Activated CD8-positive, alpha-beta memory T cell treated with anti-CD3 and anti-CD28 coated beads, Interleukin-2, amount 10 ng/mL, durations not matched to agents 7 days and 5 days (primary cell): ENCODE measurements around the gene SLC22A15. TPM values are rescaled to one million over a fixed set of nuclear protein-coding genes. Genes with fewer than 3 reads are reported as not detected.

Experiments
- ATAC-seq: fragments of 150-1000 bp; cut with Tn5 transposase; one replicate; pipeline ENCODE4 v1.10.0; 2021; ENCODE audit warnings: moderate library complexity
- CTCF ChIA-PET: fragments of 350-600 bp; sonication (Branson Sonifier 250); formaldehyde crosslinking; loops from one replicate; lab custom pipeline; 2021; ENCODE audit warnings: antibody characterized with exemption; lab: Charles Lee
- DNase-seq: peaks from one replicate; pipeline ENCODE4 v3.0.0-alpha.2; 2020
- H3K27ac Mint-ChIP-seq: one replicate; pipeline ENCODE4 v1.8.0; 2021; ENCODE audit warnings: mild to moderate bottlenecking, mixed read lengths
- H3K27me3 Mint-ChIP-seq: one replicate; pipeline ENCODE4 v1.8.0; 2021; ENCODE audit warnings: mixed read lengths
- H3K36me3 Mint-ChIP-seq: one replicate; pipeline ENCODE4 v1.8.0; 2021; ENCODE audit warnings: mild to moderate bottlenecking, mixed read lengths
- H3K4me1 Mint-ChIP-seq: one replicate; pipeline ENCODE4 v1.8.0; 2021; ENCODE audit warnings: mixed read lengths
- H3K4me3 Mint-ChIP-seq: one replicate; pipeline ENCODE4 v1.8.0; 2021; ENCODE audit warnings: mild to moderate bottlenecking, moderate library complexity, mixed read lengths
- H3K9me3 Mint-ChIP-seq: one replicate; pipeline ENCODE4 v1.8.0; 2022; ENCODE audit warnings: low read depth, mixed read lengths
- total RNA-seq, 2 experiments: library from RNA; stranded (reverse); gene quantifications; one replicate each; pipeline ENCODE4 v1.2.3, GENCODE V29; 2021

The SLC22A15 gene
- total RNA-seq, 2 experiments from 2014 or later: 1.8 to 2.3 TPM

GRCh38 chr1:116075575-116075974, 99.3 kb downstream of the SLC22A15 start:
- Mint-ChIP-seq H3K27me3 (peaks cover 8% of the 10 kb centered on the region), H3K36me3 (no peaks in the 10 kb centered on the region), H3K9me3 (no peaks in the 10 kb centered on the region), H3K4me1 (no peaks in the 10 kb centered on the region), H3K4me3 (no peak overlapping the region), H3K27ac (no peak overlapping the region)
- DNase-seq: no peak
- no peak for ATAC-seq
- CTCF ChIA-PET: no interaction called here

GRCh38 chr1:116075990-116076389, 99.7 kb downstream of the SLC22A15 start:
- no peak overlapping the region for H3K27ac Mint-ChIP-seq
- H3K27me3 Mint-ChIP-seq: peaks cover 11% of the 10 kb centered on the region
- H3K4me1 Mint-ChIP-seq: no peaks in the 10 kb centered on the region
- ATAC-seq (no peak), DNase-seq (no peak)
- H3K9me3 Mint-ChIP-seq: no peaks in the 10 kb centered on the region
- no peaks in the 10 kb centered on the region for H3K36me3 Mint-ChIP-seq
- CTCF ChIA-PET: no interaction called here
- no peak overlapping the region for H3K4me3 Mint-ChIP-seq

- CTCF ChIA-PET: no interaction called here
- no peak for ATAC-seq
- no peak overlapping the region for H3K4me3 Mint-ChIP-seq
These were observed 100.5 kb downstream of the SLC22A15 start for GRCh38 chr1:116076831-116077230.

DNA sequence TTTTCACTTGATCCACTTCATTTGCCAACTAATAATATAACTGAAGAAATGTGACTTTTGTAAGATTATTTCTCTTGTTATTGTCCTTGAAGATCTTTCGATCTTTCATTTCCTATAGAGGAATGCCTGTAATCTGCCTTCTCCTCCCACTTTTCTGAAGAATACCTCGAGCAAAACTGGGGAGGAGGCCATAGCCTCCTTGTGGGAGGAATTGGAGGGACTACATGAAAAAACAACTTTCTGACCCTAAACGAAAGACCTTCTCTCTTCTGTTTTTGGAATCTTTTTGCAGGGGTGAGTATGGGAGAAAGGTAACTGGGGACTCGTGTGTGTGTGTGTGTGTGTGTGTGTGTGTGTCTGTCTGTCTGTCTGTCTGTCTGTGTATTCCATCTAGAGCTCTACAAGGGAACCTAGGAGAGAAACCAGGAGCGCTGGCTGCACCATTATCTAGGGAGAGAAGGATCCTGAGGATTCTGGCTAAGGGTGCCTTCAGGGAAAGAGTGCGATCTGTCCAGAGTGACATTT, 102.4 kb downstream of the SLC22A15 start:
- H3K4me1 Mint-ChIP-seq: no peaks in the 10 kb centered on the region

More at GRCh38 chr1:116076831-116077230, 100.5 kb downstream of the SLC22A15 start:
- peaks cover 11% of the 10 kb centered on the region for H3K27me3 Mint-ChIP-seq
- H3K4me1 Mint-ChIP-seq: no peaks in the 10 kb centered on the region
- H3K9me3 Mint-ChIP-seq: no peaks in the 10 kb centered on the region
- no peaks in the 10 kb centered on the region for H3K36me3 Mint-ChIP-seq
- H3K27ac Mint-ChIP-seq: no peak overlapping the region
- no peak for DNase-seq

GRCh38 chr1:116087628-116088027, 111.3 kb downstream of the SLC22A15 start:
- DNase-seq: no peak
- H3K36me3 Mint-ChIP-seq: peaks cover 6% of the 10 kb centered on the region

More for the DNA sequence above, 102.4 kb downstream of the SLC22A15 start:
- CTCF ChIA-PET: no interaction called here
- DNase-seq (no peak), ATAC-seq (no peak)
- Mint-ChIP-seq H3K4me3 (no peak overlapping the region), H3K27ac (no peak overlapping the region), H3K36me3 (no peaks in the 10 kb centered on the region), H3K9me3 (no peaks in the 10 kb centered on the region), H3K27me3 (peaks cover 13% of the 10 kb centered on the region)

DNA sequence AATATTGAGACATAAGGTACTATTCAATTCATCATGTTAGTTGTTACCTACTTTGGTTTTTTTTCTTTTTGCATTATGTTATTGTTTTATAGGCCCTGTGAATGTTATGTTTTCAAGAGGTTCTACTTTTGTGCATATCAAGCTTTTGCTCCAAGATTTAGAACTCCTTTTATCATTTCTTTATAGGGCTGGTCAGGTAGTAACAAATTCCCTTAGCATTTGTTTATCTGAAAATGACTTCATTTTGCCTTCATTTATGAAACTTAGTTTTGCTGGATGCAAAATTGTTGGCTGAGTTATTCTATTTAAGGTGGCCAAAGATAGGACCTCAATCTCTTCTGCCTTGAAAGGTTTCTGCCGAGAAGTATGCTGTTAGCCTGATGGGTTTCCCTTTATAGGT, 113.6 kb downstream of the SLC22A15 start:
- no peak overlapping the region for H3K4me3 Mint-ChIP-seq
- no peaks in the 10 kb centered on the region for H3K4me1 Mint-ChIP-seq
- H3K27ac Mint-ChIP-seq: no peak overlapping the region
- peaks cover 31% of the 10 kb centered on the region for H3K27me3 Mint-ChIP-seq
- H3K9me3 Mint-ChIP-seq: peaks cover 11% of the 10 kb centered on the region
- CTCF ChIA-PET: no interaction called here
- DNase-seq (no peak), ATAC-seq (no peak)
- peaks cover 6% of the 10 kb centered on the region for H3K36me3 Mint-ChIP-seq

More at GRCh38 chr1:116087628-116088027, 111.3 kb downstream of the SLC22A15 start:
- Mint-ChIP-seq H3K9me3 (peaks cover 11% of the 10 kb centered on the region), H3K27me3 (peaks cover 34% of the 10 kb centered on the region), H3K4me3 (no peak overlapping the region), H3K27ac (no peak overlapping the region), H3K4me1 (no peaks in the 10 kb centered on the region)
- no peak for ATAC-seq
- CTCF ChIA-PET: no interaction called here

DNA sequence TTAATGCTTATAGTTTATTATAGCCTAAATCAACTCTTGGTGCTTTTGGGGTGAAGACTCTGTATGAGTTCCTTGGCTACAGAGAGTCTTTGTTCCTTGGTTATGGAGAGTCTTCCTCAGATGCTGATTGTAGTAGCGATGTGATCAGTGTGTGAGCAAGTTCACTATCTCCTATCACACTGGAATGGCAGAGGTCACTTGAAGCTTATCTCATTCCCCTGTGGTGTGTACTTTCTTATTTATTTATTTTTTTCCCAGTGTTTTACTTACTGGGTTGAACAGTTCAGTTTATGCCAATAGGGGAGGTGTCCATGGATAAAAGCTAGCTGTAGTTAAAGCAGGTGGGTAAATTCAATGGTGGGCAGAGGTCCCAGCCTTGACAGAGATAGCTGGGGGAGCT, 114.8 kb downstream of the SLC22A15 start:
- no peak overlapping the region for H3K27ac Mint-ChIP-seq
- ATAC-seq: no peak
- H3K4me3 Mint-ChIP-seq: no peak overlapping the region
- no peak for DNase-seq
- peaks cover 31% of the 10 kb centered on the region for H3K27me3 Mint-ChIP-seq
- no peaks in the 10 kb centered on the region for H3K4me1 Mint-ChIP-seq
- H3K36me3 Mint-ChIP-seq: peaks cover 6% of the 10 kb centered on the region
- CTCF ChIA-PET: no interaction called here
- peaks cover 11% of the 10 kb centered on the region for H3K9me3 Mint-ChIP-seq

DNA sequence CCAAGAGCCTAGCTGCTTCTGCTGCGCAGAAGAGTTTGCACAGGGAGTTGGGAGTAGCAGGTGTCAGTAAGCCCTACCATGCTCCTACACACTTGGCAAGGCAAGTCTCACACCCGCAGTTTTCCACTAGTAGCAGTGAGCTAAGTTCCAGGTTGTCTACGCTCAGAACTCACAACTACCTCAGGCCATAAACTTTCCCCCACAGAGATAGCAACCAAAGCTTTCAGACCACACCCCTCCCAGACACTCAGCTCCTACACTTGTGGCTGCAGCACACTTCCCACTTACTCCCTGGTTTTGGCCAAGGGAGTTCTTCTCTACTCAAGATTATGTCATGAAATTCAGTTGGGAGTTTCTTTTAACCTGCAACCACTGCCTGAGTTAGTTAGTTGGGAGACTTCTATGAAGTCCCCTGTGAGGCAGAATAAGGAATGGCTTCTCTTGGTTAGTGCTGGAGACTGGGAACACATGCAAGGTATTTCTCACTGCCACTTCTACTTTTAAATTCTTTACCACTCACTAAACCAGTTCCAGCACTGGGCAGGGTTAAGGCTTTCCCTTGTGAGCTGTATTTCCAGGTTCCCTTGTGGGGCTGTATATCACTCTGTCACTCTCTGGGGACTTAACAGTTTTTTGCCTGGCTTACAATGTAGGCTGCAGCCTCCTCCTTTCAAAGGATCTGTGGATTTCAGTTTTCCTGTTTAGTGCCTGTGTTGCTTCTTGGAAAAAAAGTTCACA, 116.6 kb downstream of the SLC22A15 start:
- CTCF ChIA-PET: no interaction called here
- Mint-ChIP-seq H3K4me3 (no peak overlapping the region), H3K27me3 (peaks cover 31% of the 10 kb centered on the region), H3K9me3 (peaks cover 11% of the 10 kb centered on the region), H3K27ac (no peak overlapping the region), H3K36me3 (peaks cover 6% of the 10 kb centered on the region), H3K4me1 (no peaks in the 10 kb centered on the region)
- DNase-seq (no peak), ATAC-seq (no peak)

GRCh38 chr1:116095027-116095426, 118.7 kb downstream of the SLC22A15 start:
- DNase-seq (no peak), ATAC-seq (no peak)
- CTCF ChIA-PET: no interaction called here
- H3K27me3 Mint-ChIP-seq: peaks cover 18% of the 10 kb centered on the region
- no peak overlapping the region for H3K4me3 Mint-ChIP-seq
- H3K9me3 Mint-ChIP-seq: peaks cover 5% of the 10 kb centered on the region
- H3K4me1 Mint-ChIP-seq: no peaks in the 10 kb centered on the region
- no peak overlapping the region for H3K27ac Mint-ChIP-seq
- H3K36me3 Mint-ChIP-seq: peaks cover 5% of the 10 kb centered on the region

- Mint-ChIP-seq H3K9me3 (no peaks in the 10 kb centered on the region), H3K27ac (no peak overlapping the region), H3K4me1 (no peaks in the 10 kb centered on the region), H3K27me3 (peaks cover 12% of the 10 kb centered on the region), H3K36me3 (no peaks in the 10 kb centered on the region), H3K4me3 (no peak overlapping the region)
- ATAC-seq (no peak), DNase-seq (no peak)
- CTCF ChIA-PET: no interaction called here
These were observed 119.8 kb downstream of the SLC22A15 start for GRCh38 chr1:116096013-116096618.

DNA sequence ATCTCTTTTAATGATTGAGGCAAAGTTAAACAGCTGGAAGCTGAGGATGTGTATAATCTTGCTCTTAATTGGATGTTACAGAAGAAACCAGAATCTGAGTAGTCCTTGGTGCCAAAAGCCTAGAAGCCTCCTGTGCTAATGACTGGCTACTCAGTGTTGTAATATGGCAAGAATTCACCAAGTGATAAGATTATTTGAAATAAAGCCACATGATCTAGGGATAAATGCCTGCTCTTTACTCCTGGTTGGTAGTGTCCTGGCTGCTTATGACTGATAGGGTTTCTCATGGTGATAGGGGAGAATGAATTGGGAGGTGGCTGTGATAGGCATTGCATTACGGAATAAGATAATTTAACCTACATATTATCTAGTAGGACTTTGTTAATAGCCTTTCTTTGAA, 121.3 kb downstream of the SLC22A15 start:
- H3K4me3 Mint-ChIP-seq: no peak overlapping the region
- ATAC-seq: no peak
- peaks cover 12% of the 10 kb centered on the region for H3K27me3 Mint-ChIP-seq
- H3K4me1 Mint-ChIP-seq: no peaks in the 10 kb centered on the region
- H3K27ac Mint-ChIP-seq: no peak overlapping the region
- DNase-seq: no peak
- CTCF ChIA-PET: interaction anchor here (0.9 kb wide), 1 partner anchor 116 kb away, joined by 3 read pairs; no protein-coding TSS in a partner anchor
- H3K36me3 Mint-ChIP-seq: no peaks in the 10 kb centered on the region
- no peaks in the 10 kb centered on the region for H3K9me3 Mint-ChIP-seq

DNA sequence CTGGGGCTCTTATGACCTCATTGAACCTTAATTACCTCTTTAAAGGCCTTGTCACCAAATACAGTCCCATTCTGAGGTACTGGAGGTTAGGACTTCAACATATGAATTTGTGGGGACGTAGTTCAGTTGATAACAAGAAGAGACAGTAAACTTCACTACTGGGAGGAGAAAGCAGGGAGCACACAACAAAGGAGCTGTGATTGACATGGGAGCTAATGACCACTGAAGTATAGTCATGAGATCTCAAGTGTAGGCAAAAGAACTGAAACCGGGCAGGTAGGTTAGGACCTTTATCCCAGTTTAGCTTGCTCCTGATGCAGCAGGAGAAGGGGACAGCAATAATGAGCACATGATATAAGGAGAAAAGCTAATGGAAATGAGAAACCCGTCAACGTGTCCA, 123.1 kb downstream of the SLC22A15 start:
- CTCF ChIA-PET: no interaction called here
- no peaks in the 10 kb centered on the region for H3K36me3 Mint-ChIP-seq
- no peak overlapping the region for H3K27ac Mint-ChIP-seq

DNA sequence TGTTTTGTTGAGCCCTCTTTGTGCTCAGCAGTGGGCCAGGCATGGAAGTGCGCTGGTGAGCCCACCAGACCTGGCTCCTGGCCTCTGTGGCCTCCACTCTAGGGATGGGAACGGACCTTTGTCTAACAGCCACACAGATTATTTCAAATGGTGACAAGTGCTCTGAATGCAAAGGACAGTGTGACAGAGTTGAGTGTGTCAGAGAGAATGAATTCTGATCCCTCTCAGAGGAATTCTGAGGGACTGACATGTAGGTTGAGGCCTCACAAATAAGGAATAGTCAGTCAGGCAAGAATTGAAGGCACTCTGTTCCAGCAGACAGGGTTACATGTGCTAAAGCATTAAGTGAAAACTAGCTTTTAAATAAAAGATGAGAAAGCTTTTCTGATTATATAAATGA, 123.6 kb downstream of the SLC22A15 start:
- H3K27ac Mint-ChIP-seq: no peak overlapping the region
- H3K9me3 Mint-ChIP-seq: no peaks in the 10 kb centered on the region
- ATAC-seq (no peak), DNase-seq (no peak)
- H3K4me3 Mint-ChIP-seq: no peak overlapping the region
- peaks cover 9% of the 10 kb centered on the region for H3K27me3 Mint-ChIP-seq
- CTCF ChIA-PET: no interaction called here
- no peaks in the 10 kb centered on the region for H3K36me3 Mint-ChIP-seq
- H3K4me1 Mint-ChIP-seq: no peaks in the 10 kb centered on the region

More for the DNA sequence above, 123.1 kb downstream of the SLC22A15 start:
- DNase-seq (no peak), ATAC-seq (no peak)
- Mint-ChIP-seq H3K4me1 (no peaks in the 10 kb centered on the region), H3K27me3 (peaks cover 10% of the 10 kb centered on the region), H3K4me3 (no peak overlapping the region), H3K9me3 (no peaks in the 10 kb centered on the region)

DNA sequence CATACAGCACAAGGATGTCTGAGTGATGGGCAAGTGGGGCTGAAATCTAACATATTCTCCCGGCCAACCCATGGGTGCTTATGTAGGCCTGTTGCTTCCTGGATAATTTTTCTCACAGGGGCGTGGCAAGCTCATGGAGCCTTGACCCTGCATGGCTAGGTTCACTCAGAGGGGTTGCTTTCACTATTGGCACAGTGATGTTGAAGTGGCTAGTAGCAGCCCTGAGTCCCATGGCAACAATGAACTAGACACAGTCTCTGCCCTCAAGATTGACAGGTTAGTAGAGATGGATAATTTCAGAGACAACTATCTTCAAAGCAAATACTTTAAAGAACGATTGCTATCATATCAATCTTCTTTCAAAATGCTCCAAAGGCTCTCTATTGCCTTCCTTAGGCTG, 128.4 kb downstream of the SLC22A15 start:
- CTCF ChIA-PET: interaction anchor here (1.3 kb wide), 1 partner anchor 35 kb away, joined by 4 read pairs; no protein-coding TSS in a partner anchor

More for the DNA sequence above, 128.4 kb downstream of the SLC22A15 start:
- H3K4me3 Mint-ChIP-seq: no peak overlapping the region
- DNase-seq (no peak), ATAC-seq (no peak)
- peaks cover 11% of the 10 kb centered on the region for H3K27me3 Mint-ChIP-seq
- H3K36me3 Mint-ChIP-seq: no peaks in the 10 kb centered on the region
- no peak overlapping the region for H3K27ac Mint-ChIP-seq
- no peaks in the 10 kb centered on the region for H3K4me1 Mint-ChIP-seq
- H3K9me3 Mint-ChIP-seq: no peaks in the 10 kb centered on the region
